Tongue (tissue), 2 donors: ENCODE results near the gene COL8A1. TPM values are rescaled to one million over a fixed set of nuclear protein-coding genes. Genes with fewer than 3 reads are reported as not detected.

Source experiments
- DNase-seq: peaks from one replicate; pipeline ENCODE4 v3.0.0-alpha.2; 2015
- total RNA-seq: library from RNA; depleted of rRNA; stranded (reverse); fragments of >200 nt; gene quantifications from one replicate; pipeline ENCODE4 v1.2.3, GENCODE V29; 2014

Gene COL8A1
- total RNA-seq, 1 donor from 2014 or later = 22.4 TPM

DNA sequence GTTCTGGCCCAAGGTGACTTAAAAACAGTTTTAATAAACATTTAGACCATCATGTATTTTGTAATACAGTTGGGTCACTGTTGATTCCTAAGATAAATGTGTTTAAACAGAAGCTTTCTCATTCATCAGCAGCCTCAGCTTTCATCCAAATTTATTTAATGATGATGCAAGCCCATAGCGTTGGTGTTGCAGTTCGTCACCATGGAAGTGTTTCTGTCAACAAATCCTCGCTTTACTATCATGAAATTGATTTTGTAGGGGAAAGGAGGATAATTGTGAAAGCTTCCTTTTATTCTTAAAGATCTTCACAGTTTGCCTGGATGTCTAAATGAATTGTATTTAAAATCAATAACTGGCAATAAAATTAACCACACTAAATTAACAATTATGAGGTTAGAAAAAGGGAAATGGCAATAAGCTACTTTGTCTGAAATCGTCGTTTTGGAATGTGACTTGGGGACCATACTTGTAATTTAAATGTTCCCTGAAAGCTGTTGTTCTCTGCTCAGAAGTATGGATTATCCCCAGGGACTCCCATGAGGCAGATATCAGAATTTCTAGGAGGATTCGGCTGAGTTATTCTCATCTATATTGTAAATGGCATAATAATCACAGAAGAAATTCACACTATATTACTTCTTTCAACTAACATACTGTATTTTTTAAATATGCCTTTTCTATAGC is 208.2 kb downstream of the COL8A1 start:
- peak; percentile 81 for DNase-seq

DNA sequence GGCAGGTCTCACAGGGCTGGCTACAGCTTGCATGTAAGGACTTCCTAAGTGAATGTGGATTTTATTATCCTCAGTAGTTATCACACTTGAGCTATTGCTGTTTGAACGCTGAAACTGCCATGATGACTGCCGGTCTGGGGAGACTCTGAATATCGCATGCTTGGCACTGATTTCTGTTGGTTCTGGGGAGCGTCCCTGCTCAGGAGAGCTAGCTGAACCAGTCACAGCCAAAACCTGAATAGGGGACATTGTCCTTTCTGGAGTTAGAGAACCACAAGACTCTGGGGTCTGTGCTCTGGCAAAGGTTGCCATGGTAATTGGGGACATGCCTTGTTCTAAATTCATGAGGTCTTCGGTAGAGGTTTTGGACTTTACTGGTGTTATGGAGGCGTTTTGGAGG is 210.0 kb downstream of the COL8A1 start:
- DNase-seq = no peak

Other genes starting within 250 kb of the COL8A1 start
- 19.7 TPM for gene CMSS1, start 179.3 kb downstream of the COL8A1 start, total RNA-seq